DOHH2 (cell line): ENCODE measurements around the gene IMP3.

Experiments
- H3F3A ChIP-seq: fragments of 200-600 bp; sonication (generic), shearing (Covaris generic); 2 replicates; pipeline ENCODE4 v1.6.0; 2016; ENCODE audit warnings: antibody characterized with exemption, mild to moderate bottlenecking; ENCODE audit not compliant: control insufficient read depth, insufficient read depth
- H3K27ac ChIP-seq: fragments of 200-600 bp; sonication (generic); 2 replicates; pipeline ENCODE4 v1.5.1; 2014; ENCODE audit warnings: low read depth, mild to moderate bottlenecking, low read length, moderate library complexity
- H3K27me3 ChIP-seq: fragments of 200-600 bp; sonication (generic); 2 replicates; pipeline ENCODE4 v1.6.1; 2014; ENCODE audit warnings: mild to moderate bottlenecking, low read length, mixed read lengths; ENCODE audit not compliant: control insufficient read depth
- H3K36me3 ChIP-seq: fragments of 200-600 bp; sonication (generic); 2 replicates; pipeline ENCODE4 v1.6.1; 2014; ENCODE audit warnings: mild to moderate bottlenecking, low read length, moderate library complexity, mixed read lengths; ENCODE audit not compliant: control insufficient read depth
- H3K4me1 ChIP-seq: fragments of 200-600 bp; sonication (generic); 2 replicates; pipeline ENCODE4 v1.6.1; 2014; ENCODE audit warnings: mild to moderate bottlenecking, low read length, mixed read lengths; ENCODE audit not compliant: control insufficient read depth
- H3K4me2 ChIP-seq: fragments of 200-600 bp; sonication (generic); 2 replicates; pipeline ENCODE4 v1.6.0; 2014; ENCODE audit warnings: mild to moderate bottlenecking, low read length, moderate library complexity
- H3K4me3 ChIP-seq: fragments of 200-600 bp; sonication (generic); 2 replicates; pipeline ENCODE4 v1.5.1; 2014; ENCODE audit warnings: mild to moderate bottlenecking, low read length, mixed read lengths
- H3K79me2 ChIP-seq: fragments of 200-600 bp; sonication (generic); 2 replicates; pipeline ENCODE4 v1.6.1; 2014; ENCODE audit warnings: mild to moderate bottlenecking, low read length, mixed read lengths; ENCODE audit not compliant: control insufficient read depth
- H3K9me2 ChIP-seq: fragments of 200-600 bp; sonication (generic); replicated peaks from 2 replicates; pipeline ENCODE4 v1.6.1; 2014; ENCODE audit warnings: mild to moderate bottlenecking, low read length, mixed read lengths; ENCODE audit not compliant: control insufficient read depth
- H3K9me3 ChIP-seq: fragments of 200-600 bp; sonication (generic); 2 replicates; pipeline ENCODE4 v1.6.1; 2014; ENCODE audit warnings: antibody characterized with exemption, low read length, mixed read lengths; ENCODE audit not compliant: control insufficient read depth, insufficient read depth
- H4K20me1 ChIP-seq: fragments of 200-600 bp; sonication (generic); 2 replicates; pipeline ENCODE4 v1.6.0; 2014; ENCODE audit warnings: low read depth, mild to moderate bottlenecking, antibody characterized with exemption, low read length, moderate library complexity; ENCODE audit not compliant: control insufficient read depth, insufficient read depth
- EZH2phosphoT487 ChIP-seq: fragments of 200-600 bp; sonication (generic); IDR thresholded peaks from 2 replicates; pipeline ENCODE4 v1.6.1; 2017; ENCODE audit warnings: borderline replicate concordance, mild to moderate bottlenecking, antibody characterized with exemption, low read length, moderate library complexity, mixed read lengths
- TF ChIP-seq, protein P1 (sequence below): fragments of 200-600 bp; sonication (generic); IDR thresholded peaks from one replicate; pipeline ENCODE4 v1.5.1; 2014; ENCODE audit warnings: antibody characterized with exemption, mild to moderate bottlenecking, low read depth, low read length; ENCODE audit not compliant: poor library complexity, severe bottlenecking

IMP3 gene

GRCh38 chr15:75663931-75664421 lies 24.0 kb upstream of the IMP3 start:
- no peaks in the 10 kb centered on the region for H3F3A ChIP-seq
- H3K36me3 ChIP-seq = no peaks in the 10 kb centered on the region
- H3K27ac ChIP-seq = no peak overlapping the region
- no peaks in the 10 kb centered on the region for H3K9me3 ChIP-seq
- H3K4me1 ChIP-seq = no peaks in the 10 kb centered on the region
- no peaks in the 10 kb centered on the region for H4K20me1 ChIP-seq
- TF ChIP-seq EZH2phosphoT487 = no peak
- TF ChIP-seq, protein P1, sequence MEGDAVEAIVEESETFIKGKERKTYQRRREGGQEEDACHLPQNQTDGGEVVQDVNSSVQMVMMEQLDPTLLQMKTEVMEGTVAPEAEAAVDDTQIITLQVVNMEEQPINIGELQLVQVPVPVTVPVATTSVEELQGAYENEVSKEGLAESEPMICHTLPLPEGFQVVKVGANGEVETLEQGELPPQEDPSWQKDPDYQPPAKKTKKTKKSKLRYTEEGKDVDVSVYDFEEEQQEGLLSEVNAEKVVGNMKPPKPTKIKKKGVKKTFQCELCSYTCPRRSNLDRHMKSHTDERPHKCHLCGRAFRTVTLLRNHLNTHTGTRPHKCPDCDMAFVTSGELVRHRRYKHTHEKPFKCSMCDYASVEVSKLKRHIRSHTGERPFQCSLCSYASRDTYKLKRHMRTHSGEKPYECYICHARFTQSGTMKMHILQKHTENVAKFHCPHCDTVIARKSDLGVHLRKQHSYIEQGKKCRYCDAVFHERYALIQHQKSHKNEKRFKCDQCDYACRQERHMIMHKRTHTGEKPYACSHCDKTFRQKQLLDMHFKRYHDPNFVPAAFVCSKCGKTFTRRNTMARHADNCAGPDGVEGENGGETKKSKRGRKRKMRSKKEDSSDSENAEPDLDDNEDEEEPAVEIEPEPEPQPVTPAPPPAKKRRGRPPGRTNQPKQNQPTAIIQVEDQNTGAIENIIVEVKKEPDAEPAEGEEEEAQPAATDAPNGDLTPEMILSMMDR = no peak
- H3K4me2 ChIP-seq = no peak overlapping the region
- no peaks in the 10 kb centered on the region; the same call in 1 of the 2 replicates for H3K27me3 ChIP-seq
- no peak overlapping the region for H3K4me3 ChIP-seq
- no peaks in the 10 kb centered on the region for H3K79me2 ChIP-seq
- no peaks in the 10 kb centered on the region for H3K9me2 ChIP-seq

DNA sequence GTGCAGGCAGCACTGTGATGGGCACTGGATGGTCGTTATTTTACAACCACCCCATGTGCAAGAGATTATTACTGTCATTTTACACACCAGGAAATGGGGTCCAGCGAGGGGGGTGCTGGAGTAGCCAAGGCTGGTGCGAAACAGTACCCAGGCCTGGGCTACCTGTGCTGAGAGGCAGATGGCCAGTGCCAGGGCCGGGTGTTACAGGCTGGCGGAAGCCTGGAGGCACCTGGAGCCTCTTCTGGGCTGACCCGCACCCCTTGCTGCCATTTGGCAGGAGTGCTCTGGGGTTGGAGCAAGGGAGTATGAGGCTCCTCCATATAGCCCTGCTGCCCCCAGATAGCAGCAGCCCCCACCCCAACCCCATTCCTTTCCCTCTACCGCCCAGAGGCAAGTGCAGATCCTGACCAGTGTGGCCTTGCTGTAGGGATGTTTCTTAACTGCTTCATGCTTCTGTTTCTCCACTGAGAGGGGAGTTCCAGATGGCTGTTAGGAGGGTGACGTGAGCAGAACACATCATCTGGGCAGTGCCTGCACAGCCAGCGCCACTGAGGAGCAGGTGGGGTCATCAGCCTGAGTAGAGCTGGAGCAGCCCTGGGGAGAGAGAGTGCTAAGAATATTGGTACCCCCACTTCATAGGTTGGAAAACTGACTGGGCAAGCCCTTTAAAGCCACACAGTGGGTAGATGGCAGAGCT lies 22.9 kb upstream of the IMP3 start:
- no peaks in the 10 kb centered on the region for H3K4me1 ChIP-seq
- H3K4me2 ChIP-seq = no peak overlapping the region
- no peak overlapping the region for H3K27ac ChIP-seq
- H3K27me3 ChIP-seq = peaks cover 2% of the 10 kb centered on the region; the same call in 1 of the 2 replicates
- no peaks in the 10 kb centered on the region for H3K9me3 ChIP-seq
- no peaks in the 10 kb centered on the region for H3F3A ChIP-seq
- no peaks in the 10 kb centered on the region for H4K20me1 ChIP-seq
- no peak overlapping the region for H3K4me3 ChIP-seq
- no peaks in the 10 kb centered on the region for H3K36me3 ChIP-seq
- H3K9me2 ChIP-seq = no peaks in the 10 kb centered on the region
- no peaks in the 10 kb centered on the region for H3K79me2 ChIP-seq
- no peak for TF ChIP-seq EZH2phosphoT487
- TF ChIP-seq, protein P1 = no peak

GRCh38 chr15:75661756-75662140 lies 21.7 kb upstream of the IMP3 start:
- H3K4me2 ChIP-seq = no peak overlapping the region
- H3K27me3 ChIP-seq = peaks cover 2% of the 10 kb centered on the region; the same call in 1 of the 2 replicates
- H3K27ac ChIP-seq = no peak overlapping the region
- H3K4me3 ChIP-seq = no peak overlapping the region
- H3K79me2 ChIP-seq = no peaks in the 10 kb centered on the region
- TF ChIP-seq, protein P1 = no peak
- no peak for TF ChIP-seq EZH2phosphoT487
- no peaks in the 10 kb centered on the region for H3F3A ChIP-seq
- no peaks in the 10 kb centered on the region for H3K36me3 ChIP-seq
- no peaks in the 10 kb centered on the region for H3K4me1 ChIP-seq
- H3K9me3 ChIP-seq = no peaks in the 10 kb centered on the region
- H4K20me1 ChIP-seq = no peaks in the 10 kb centered on the region
- H3K9me2 ChIP-seq = no peaks in the 10 kb centered on the region
